HL-60 (cell line): Measurements from ENCODE around the gene ABLIM1.

Experiments
- POLR2AphosphoS5 ChIP-seq: IDR thresholded peaks from 2 replicates; pipeline ENCODE4 v1.6.1; 2012; ENCODE audit warnings: low read depth
- TF ChIP-seq, protein P1 (sequence below): IDR thresholded peaks from one replicate; pipeline ENCODE4 v1.5.1; 2011; ENCODE audit warnings: low read length, control low read depth, inconsistent platforms; ENCODE audit not compliant: insufficient read depth

DNA sequence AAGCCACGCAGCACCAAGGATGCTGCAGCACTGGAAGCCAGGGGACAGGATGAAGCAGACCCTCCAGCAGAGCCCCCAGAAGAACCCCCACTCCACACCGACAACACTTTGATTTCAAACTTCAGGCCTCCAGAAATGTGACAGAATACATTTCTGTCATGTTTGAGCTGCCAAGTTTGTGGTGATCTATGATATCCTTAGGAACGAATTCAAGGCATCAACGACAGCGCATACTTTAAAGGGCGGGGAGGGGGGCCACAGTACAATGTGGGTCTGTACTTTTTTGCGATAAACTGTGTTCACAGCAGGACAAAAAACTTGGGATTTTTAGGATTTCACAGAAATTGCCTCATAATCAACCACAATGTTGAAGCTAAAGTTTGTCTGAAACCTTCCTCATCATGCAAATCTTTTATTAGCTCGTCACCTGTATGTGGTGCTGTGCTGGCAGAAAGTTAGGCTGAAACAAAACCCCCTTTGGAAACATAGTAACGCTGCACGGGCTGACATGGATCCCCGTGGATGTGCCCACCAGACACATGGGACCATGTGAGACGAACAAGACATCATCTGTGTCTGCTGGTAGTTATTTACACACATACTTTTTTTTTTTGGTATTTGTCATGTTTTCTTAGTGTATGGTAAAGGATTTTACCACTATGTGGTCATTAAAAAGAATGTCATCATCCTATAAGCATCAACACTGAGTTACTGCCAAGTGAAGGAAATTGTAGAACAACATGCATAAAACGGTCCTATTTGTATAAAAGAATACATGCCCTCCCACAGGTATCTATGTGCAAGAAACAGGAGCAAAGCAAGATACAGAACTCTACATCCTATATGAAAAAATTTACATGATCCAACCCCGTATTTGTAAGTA lies 140.5 kb downstream of the ABLIM1 start:
- TF ChIP-seq, protein P1, sequence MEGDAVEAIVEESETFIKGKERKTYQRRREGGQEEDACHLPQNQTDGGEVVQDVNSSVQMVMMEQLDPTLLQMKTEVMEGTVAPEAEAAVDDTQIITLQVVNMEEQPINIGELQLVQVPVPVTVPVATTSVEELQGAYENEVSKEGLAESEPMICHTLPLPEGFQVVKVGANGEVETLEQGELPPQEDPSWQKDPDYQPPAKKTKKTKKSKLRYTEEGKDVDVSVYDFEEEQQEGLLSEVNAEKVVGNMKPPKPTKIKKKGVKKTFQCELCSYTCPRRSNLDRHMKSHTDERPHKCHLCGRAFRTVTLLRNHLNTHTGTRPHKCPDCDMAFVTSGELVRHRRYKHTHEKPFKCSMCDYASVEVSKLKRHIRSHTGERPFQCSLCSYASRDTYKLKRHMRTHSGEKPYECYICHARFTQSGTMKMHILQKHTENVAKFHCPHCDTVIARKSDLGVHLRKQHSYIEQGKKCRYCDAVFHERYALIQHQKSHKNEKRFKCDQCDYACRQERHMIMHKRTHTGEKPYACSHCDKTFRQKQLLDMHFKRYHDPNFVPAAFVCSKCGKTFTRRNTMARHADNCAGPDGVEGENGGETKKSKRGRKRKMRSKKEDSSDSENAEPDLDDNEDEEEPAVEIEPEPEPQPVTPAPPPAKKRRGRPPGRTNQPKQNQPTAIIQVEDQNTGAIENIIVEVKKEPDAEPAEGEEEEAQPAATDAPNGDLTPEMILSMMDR: no peak
- TF ChIP-seq POLR2AphosphoS5: no peak
